AG04449 (cell line): ENCODE data around the gene CAMTA1.

Experiments used
- CTCF ChIA-PET: fragments of 350-600 bp; formaldehyde crosslinking; extraction: SDS; loops from one replicate; lab custom pipeline; 2021; ENCODE audit warnings: antibody characterized with exemption; lab: Yijun Ruan, JAX
- POLR2A ChIA-PET: fragments of 400-600, 350-600 bp; formaldehyde crosslinking; extraction: SDS; loops from one replicate; lab custom pipeline; 2020; ENCODE audit warnings: antibody characterized with exemption, inconsistent platforms; lab: Yijun Ruan, JAX
- DNase-seq: peaks from one replicate; pipeline ENCODE4 v3.0.0-alpha.2; 2010; ENCODE audit warnings: low read depth, low spot score
- H3K4me3 ChIP-seq: 2 replicates; pipeline ENCODE4 v1.5.1; 2011; ENCODE audit warnings: low read depth, mild to moderate bottlenecking, control low read depth, low read length
- TF ChIP-seq, protein P1 (sequence below): IDR thresholded peaks from one replicate; pipeline ENCODE4 v1.5.1; 2011; ENCODE audit warnings: mild to moderate bottlenecking, moderate library complexity, low read length, control low read depth, inconsistent platforms; ENCODE audit not compliant: insufficient read depth; ENCODE audit errors: missing control alignments

Gene CAMTA1

DNA sequence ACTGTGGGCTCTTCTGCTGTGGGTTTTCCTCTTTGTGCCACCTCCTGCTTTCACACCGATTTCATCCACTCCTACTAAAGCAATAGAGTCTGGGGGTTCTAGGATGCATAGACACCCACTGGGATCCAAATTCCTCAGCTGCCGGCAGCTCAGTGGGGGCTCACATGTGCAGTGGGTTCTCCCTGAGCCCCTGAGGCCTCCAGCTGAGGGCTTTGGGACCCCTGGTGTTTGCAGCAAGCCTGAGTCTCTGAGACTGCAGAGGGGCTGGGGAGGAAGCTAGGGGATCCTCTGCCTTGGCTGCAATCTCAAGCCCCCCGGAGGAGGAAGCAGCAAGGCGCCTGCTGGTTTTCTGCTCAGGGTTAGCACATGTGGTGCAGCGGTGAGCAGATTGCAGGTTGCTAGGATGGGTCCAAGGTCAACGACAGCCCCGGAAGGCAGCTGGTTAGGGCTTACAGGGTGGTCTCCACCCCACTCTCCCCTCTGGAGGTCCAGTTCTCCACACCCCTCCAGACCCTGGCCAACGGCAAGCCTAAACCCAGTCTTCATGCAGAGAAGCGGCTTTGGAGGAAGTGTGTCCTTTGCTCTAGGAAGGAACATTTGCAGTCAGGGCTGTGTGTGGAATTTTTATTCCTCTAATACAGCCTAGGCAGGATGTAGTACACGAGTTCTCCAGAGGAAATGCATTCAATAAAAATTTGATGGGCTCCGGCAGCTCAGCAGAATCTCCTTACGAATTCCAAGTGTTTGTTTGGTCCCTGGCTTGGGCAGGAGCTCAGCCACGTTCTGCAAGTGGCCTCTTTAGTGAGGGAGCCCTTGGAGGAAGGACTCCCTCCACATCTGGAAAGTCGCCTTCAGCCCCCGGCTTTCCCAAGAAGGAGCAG, 716.7 kb downstream of the CAMTA1 start:
- ChIA-PET CTCF (interaction anchor here (1.0 to 1.1 kb wide), 2 partner anchors 10 to 15 kb away, joined by 3 read pairs; no protein-coding TSS in a partner anchor), POLR2A (no interaction called here)
- TF ChIP-seq, protein P1, sequence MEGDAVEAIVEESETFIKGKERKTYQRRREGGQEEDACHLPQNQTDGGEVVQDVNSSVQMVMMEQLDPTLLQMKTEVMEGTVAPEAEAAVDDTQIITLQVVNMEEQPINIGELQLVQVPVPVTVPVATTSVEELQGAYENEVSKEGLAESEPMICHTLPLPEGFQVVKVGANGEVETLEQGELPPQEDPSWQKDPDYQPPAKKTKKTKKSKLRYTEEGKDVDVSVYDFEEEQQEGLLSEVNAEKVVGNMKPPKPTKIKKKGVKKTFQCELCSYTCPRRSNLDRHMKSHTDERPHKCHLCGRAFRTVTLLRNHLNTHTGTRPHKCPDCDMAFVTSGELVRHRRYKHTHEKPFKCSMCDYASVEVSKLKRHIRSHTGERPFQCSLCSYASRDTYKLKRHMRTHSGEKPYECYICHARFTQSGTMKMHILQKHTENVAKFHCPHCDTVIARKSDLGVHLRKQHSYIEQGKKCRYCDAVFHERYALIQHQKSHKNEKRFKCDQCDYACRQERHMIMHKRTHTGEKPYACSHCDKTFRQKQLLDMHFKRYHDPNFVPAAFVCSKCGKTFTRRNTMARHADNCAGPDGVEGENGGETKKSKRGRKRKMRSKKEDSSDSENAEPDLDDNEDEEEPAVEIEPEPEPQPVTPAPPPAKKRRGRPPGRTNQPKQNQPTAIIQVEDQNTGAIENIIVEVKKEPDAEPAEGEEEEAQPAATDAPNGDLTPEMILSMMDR: no peak
- H3K4me3 ChIP-seq: no peak overlapping the region
- no peak for DNase-seq

- no peak overlapping the region for H3K4me3 ChIP-seq
- DNase-seq: no peak
- ChIA-PET CTCF (no interaction called here), POLR2A (no interaction called here)
- TF ChIP-seq, protein P1: no peak
Observed at GRCh38 chr1:7503691-7504437, 718.6 kb downstream of the CAMTA1 start.

GRCh38 chr1:7504438-7504720, 719.1 kb downstream of the CAMTA1 start:
- H3K4me3 ChIP-seq: no peak overlapping the region
- ChIA-PET CTCF (no interaction called here), POLR2A (no interaction called here)
- no peak for DNase-seq
- TF ChIP-seq, protein P1: no peak

DNA sequence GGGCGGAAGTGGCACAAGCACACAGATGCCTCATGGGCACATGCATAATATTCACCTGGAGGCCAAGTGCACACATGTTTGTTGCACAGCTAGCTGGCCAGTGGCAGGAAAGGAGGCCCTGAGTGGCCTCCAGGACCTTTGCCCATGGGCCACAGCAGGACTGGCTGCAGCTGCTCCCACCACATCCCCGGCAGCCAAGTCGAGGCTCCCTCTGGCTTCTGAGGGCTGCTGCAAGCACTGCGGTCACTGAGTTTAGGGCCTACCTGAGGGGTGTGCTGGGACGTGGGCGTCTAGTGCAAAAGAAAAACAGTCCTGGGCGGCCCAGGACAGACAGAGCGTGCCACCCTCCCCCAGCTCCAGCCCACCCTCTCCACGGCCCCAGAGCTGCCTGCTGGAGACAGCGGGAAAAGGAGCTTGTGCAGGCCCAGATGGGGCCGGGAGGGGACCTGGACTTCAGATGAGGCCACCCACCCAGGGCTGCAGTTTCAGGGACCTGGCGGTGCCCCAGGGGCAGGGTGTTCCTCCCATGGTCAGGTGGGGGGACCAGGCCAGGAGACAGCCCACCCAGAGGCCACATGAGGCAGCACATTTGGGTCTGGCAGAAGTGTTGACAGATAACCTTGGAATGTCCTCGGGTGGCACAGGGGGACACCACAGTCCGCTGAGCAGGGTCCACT, 720.0 kb downstream of the CAMTA1 start:
- no peak for DNase-seq
- ChIA-PET POLR2A (no interaction called here), CTCF (no interaction called here)
- TF ChIP-seq, protein P1: no peak
- H3K4me3 ChIP-seq: no peak overlapping the region

GRCh38 chr1:7505771-7506453, 720.7 kb downstream of the CAMTA1 start:
- POLR2A ChIA-PET: no interaction called here
- DNase-seq: no peak
- CTCF ChIA-PET: no interaction called here

More at GRCh38 chr1:7505771-7506453, 720.7 kb downstream of the CAMTA1 start:
- TF ChIP-seq, protein P1: no peak
- H3K4me3 ChIP-seq: no peak overlapping the region
